Activated CD4-positive, CD25-positive, alpha-beta regulatory T cell treated with anti-CD3 and anti-CD28 coated beads, Interleukin-2, amount 50 U/mL, for 72 hours (primary cell): Measurements from ENCODE around the gene MYG1.
"Not testable (repeated sequence)": the region's sequence is repeated elsewhere in the genome, so short reads cannot be mapped to it uniquely, and the experiment has no call there.

Experiments used
- DNase-seq: peaks from one replicate; pipeline ENCODE4 v3.0.0; 2021

MYG1 gene

GRCh38 chr12:53287741-53288216 is 11.7 kb upstream of the MYG1 start:
- DNase-seq, result peak; percentile 61

DNA sequence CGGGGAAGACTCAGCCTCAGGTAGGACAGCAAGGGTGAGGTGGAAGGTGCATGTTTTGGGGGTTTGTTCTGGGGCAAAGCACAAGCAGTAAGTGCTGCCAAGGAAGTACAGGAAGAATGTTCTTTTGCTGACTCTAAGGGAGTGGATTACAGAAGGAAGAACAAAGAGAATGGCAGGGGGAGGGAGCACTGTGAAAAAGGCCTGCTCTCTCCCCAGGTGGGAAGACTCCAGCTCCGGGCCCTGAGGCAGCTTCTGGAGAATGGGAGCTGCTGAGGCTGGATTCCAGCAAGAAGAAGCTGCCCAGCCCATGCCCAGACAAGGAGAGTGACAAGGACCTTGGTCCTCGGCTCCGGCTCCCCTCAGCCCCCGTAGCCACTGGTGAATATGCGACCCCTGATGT is 11.2 kb upstream of the MYG1 start:
- no peak for DNase-seq

DNA sequence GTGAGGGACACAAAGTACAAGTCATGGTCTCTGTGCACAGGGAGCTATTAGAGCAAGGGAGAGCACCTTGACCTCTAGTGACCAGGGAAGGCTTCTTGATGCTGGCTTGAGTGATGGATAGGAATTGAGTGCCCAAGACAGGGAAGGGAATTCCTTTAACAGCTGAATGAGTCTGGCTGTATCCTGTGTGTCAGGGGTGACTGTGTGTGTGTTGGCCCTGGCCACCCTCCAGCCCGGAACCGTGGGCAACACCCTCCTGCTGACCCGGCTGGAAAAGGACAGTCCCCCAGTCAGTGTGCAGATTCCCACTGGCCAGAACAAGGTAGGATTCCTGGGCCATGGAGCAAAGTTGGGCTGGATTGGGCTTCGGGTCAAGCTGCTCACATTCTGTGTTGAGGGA is 9.6 kb upstream of the MYG1 start:
- DNase-seq, result no peak

GRCh38 chr12:53290661-53291060 is 8.8 kb upstream of the MYG1 start:
- no peak for DNase-seq

DNA sequence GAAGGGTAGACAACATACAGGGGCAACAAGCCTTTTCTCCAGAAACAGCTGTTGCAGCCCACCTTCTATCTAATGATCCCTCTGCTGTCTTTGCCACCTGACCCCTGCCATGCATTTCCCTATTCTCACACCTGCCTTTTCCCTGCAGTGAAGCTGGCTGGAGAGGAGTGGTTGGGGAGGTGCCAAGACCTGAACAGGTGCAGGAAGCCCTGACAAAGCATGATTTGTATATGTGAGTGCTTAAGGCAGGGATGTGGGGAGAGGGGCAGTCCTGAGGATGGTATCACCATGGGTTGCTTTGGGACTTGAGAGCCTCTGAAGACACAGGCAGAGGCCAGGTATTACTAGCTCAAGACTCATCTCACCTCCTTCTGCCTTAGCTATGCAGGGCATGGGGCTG is 7.1 kb upstream of the MYG1 start:
- DNase-seq, result no peak

GRCh38 chr12:53295070-53295890 is 4.2 kb upstream of the MYG1 start, which contains the start of gene PFDN5:
PFDN5 (plus strand) TSS chr12:53295542; CDS start chr12:53295568, 26 bp downstream.
- peak; percentile 80 for DNase-seq

- DNase-seq, result no peak
Observed at GRCh38 chr12:53295891-53296219, 3.6 kb upstream of the MYG1 start.

DNA sequence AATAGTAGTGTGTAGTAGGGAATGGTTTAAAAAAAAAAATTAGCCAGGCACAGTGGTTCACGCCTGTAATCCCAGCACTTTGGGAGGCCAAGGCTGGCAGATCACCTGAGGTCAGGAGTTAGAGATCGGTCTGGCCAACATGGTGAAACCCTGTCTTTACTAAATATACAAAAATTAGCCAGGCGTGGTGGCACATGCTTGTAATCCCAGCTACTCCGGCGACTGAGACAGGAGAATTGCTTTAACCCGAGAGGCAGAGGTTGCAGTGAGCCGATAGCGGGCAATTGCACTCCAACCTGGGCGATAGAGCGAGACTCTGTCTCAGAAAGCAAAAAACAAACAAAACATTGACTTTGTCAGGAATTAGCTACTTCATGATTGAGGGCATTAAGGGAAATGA is 2.4 kb upstream of the MYG1 start:
- not testable (repeated sequence) for DNase-seq

DNA sequence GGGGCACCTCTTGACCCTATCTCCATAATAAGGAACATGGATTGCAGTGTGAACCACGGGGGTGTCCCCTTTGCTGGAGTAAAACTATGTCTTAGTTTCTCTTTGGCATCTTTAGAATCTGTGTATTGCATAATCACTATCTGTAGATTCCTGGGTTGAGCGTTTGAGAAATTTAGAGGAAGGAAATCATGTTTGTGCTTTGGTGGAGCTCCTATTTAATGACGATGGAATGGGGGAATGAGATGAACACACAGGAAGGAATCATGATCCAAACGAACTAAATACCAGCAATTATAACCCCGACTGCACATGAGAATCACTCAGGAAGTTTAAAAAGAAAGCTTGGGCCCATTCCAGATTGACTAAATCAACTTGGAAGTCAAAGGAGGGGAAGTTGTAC is 1.3 kb upstream of the MYG1 start:
- no peak for DNase-seq

- peak; percentile 38 for DNase-seq
Observed at GRCh38 chr12:53299101-53299453, 418 bp upstream of the MYG1 start.

GRCh38 chr12:53300187-53300586 is 692 bp downstream of the MYG1 start:
- DNase-seq, result no peak

- DNase-seq, result no peak
Observed at GRCh38 chr12:53302903-53303302, 3.4 kb downstream of the MYG1 start.

DNA sequence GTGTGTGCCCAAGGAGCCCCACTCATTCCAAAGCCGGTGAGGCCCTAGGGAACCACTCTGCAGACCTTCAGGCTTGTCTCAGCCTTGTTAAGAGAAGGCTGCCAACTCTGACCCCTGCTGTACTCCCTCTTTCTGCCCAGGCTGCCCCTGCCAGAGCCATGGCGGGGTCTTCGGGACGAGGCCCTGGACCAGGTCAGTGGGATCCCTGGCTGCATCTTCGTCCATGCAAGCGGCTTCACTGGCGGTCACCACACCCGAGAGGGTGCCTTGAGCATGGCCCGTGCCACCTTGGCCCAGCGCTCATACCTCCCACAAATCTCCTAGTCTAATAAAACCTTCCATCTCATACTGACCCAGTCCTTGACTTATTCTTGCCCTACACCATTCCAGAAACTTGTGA is 7.3 kb downstream of the MYG1 start:
- no peak for DNase-seq

DNA sequence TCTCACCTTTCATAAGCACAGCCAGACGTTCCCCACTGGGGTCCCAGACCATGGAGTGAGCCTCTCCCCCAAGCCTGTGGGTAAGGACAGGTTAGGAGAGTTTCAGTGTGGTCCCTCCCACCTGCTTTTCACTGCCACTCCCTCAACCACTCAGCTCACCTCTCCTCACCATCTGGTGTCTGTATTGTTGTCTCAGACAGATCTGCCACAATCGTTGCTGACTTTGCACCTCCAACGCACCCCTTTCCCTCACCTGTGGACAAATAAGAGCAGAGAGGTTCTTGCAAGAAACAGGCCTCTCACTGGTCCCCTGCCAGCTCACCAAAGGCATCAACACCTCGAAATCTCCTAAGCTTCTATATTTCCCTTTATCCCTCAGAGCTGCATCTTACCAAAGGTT is 8.8 kb downstream of the MYG1 start:
- no peak for DNase-seq

DNA sequence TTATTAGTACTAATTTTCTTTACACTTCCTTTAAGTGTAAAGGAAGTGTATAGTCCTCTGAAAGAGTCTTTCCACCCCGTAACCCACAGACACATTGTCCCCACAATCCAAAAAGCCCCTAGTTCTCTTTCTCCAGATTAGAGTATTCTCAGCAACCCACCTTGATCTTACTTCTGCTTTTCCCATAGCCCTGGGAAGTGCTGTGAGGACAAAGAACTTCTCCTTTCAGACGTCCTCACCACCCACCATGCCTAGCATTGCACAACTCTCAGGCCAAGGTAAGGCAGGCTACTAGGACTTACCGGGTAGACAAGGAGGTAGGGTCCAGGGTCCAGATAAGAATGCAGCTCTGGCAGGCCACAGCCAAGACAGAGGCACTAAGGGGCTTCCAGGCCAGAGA is 14.5 kb downstream of the MYG1 start:
- no peak for DNase-seq

GRCh38 chr12:53320352-53321195 is 21.1 kb downstream of the MYG1 start:
- no peak for DNase-seq

DNA sequence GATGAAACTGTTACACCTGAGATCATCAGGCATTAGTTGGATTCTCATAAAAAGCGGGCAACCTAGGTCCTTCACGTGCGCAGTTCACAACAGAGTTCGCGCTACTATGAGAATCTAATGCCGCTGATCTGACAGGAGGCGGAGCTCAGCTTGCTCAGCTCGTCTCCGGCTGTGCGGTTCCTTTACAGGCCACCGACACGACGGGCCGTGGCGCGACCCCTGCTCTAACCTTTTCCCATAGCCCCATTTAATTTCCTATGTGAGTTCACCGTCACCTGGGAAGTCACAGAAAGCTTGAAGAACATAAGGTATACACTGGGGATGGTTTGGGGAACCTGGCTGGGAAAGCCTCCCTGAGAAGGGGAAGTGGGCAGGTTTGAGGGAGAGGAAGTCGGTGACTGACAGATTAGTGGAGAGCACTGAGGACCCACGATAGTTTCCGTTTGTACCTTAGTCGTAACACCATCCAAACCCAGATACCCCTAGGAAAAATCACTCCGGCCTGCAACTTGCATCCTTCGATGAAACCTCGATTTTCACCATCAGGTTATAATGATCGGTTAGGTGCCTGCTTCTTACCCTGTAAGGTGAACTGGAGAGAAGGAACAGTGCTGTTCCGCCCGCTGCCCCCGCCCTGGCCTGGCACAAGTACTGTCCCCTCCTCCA is 24.8 kb downstream of the MYG1 start:
- DNase-seq, result peak; percentile 62

DNA sequence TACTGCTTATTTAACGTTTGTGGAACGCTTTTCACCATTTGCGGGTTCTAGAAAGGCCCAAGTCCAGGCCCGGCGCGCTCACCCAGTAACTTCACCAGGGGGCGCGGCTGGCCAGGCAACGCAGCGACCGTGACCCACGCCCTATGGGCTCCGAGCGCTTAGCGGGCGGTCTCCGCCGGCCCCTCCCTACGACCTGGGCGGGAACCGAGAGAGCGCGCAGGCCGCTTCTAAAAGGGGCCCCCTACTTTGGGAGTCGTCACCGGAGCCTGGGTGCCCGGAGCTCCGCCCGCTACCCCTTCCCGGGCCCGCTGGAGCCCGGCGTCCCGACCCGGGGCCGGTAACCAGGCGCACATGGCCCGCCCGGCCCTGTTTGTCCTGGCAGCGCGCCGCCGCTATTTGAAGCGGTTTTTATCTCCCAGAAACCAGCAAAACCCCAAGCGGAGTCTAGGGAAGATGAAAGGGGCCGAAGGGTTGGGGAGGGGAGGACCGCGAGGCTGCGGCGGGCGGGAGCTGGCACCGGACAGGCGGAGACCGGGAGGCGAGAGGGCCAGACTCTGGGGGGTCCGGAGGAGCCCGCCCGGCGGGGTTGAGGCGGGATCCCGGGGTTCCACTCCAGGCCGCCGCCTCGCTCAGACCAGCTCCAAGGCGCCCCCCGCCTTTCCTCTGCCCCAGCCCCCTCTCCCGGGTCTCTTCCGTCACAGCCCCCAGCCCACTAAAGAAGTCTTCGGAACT is 25.4 kb downstream of the MYG1 start:
- DNase-seq, result peak; percentile 83

GRCh38 chr12:53325511-53326061 is 26.1 kb downstream of the MYG1 start:
- peak; percentile 48 for DNase-seq

- no peak for DNase-seq
Observed at GRCh38 chr12:53326460-53327185, 27.1 kb downstream of the MYG1 start.

DNA sequence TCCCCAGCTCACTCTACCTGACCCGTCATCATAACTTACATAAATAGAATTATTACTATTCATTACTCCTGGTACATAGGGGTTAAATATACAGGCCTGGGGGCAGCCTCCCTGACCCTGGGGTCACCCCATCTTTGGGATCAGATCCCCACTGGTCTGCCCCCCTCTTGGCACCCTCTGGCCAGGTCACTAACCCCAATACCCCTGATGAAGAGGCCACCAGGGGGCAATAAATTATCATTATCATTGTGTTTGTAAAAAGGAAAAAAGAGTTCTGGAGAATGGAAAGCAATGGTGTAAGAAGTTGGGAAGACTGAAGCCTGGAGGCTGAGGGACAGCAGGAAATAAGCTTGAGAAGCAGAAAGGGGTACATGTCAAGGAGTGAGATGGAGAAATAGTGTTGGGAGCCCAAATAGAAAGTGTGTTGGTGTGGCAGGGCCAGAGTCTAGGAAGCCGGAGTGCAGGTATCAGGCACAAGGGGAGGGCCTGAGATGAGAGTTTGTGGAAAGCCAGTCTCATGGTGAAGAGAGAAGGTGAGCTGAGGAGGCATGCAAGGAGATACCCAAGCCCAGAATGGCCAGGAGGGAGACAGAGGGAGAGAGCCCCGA is 28.0 kb downstream of the MYG1 start:
- DNase-seq, result no peak
